Thoracic aorta (tissue), 2 donors: ENCODE results near the gene UBE2H. TPM values are rescaled to one million over a fixed set of nuclear protein-coding genes. Genes with fewer than 3 reads are reported as not detected.

Experiments
- ATAC-seq: fragments of 150-250 bp; one replicate; pipeline ENCODE4 v1.8.0; 2017; ENCODE audit warnings: low read depth; ENCODE audit not compliant: insufficient number of reproducible peaks, low FRiP score
- DNase-seq: peaks from one replicate; pipeline ENCODE4 v3.0.0-alpha.2; 2020; ENCODE audit warnings: low spot score
- H3K27ac ChIP-seq, 2 donors: fragments of 200-600 bp; sonication (generic); 1 replicate in 1 of 2; 2 replicates in 1 of 2; pipeline ENCODE4 v1.5.1; 2016; ENCODE audit warnings: mild to moderate bottlenecking in 2 of 2, moderate library complexity in 2 of 2
- H3K27me3 ChIP-seq: fragments of 200-600 bp; sonication (generic); replicated peaks from 2 replicates; pipeline ENCODE4 v1.6.0; 2016; ENCODE audit warnings: mild to moderate bottlenecking; ENCODE audit not compliant: insufficient read depth
- H3K36me3 ChIP-seq: fragments of 200-600 bp; sonication (generic); one replicate; pipeline ENCODE4 v1.5.1; 2016
- H3K4me1 ChIP-seq, 2 donors: fragments of 200-600 bp; sonication (generic); 1 replicate in 1 of 2; 2 replicates in 1 of 2; pipeline versions ENCODE4 v1.5.1 to v1.6.0; 2016; ENCODE audit warnings: low read depth in 2 of 2, mild to moderate bottlenecking in 1 of 2; ENCODE audit not compliant: control insufficient read depth in 1 of 2
- H3K4me3 ChIP-seq: fragments of 200-600 bp; sonication (generic); 2 replicates; pipeline ENCODE4 v1.5.1; 2016; ENCODE audit warnings: mild to moderate bottlenecking
- H3K9me3 ChIP-seq: fragments of 200-600 bp; sonication (generic); 2 replicates; pipeline ENCODE4 v1.5.1; 2016
- CTCF ChIP-seq: fragments of 200-600 bp; sonication (generic); IDR thresholded peaks from one replicate; pipeline ENCODE4 v1.5.1; 2019; ENCODE audit warnings: antibody characterized with exemption
- total RNA-seq, 2 donors: library from RNA; depleted of rRNA; stranded (reverse); fragments of >200 nt; gene quantifications; one replicate each; pipeline versions ENCODE4 v1.1.0 to v1.2.3, GENCODE V29; 2016

Gene UBE2H
- total RNA-seq, 2 donors from 2014 or later = 136 to 158 TPM

DNA sequence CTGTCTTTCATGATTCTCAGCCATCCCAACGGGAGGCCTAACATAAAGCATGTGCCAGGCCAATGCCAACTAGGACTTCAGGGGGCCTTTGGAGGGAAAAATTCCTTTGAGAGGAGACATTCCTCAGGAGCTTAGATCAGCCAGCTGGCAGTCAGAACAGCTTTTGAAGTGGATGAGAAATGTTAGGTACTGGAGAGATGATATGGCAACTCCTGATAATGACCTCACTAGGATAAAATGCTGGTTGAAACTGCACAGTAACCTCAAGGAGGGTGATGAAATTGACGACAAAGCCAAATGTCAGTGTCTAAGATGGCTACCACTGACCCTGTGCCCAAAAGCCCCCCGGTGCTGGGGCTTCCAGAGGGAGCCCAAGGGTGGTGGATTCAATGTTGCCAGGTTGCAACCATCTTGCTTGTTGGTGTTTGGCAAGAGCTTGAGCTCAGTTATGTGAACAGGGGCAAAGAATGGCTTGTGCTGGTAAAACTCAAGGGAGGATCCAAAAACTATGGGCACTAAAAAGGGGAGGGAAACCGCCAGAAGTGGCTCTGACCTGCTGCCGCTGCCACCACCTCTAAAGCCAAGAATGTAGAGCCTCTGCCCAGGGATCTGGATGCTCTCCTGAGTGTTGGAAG lies 121.2 kb downstream of the UBE2H start:
- peak overlapping the region; percentile 81 to 87 for H3K27ac ChIP-seq
- TF ChIP-seq CTCF = no peak

DNA sequence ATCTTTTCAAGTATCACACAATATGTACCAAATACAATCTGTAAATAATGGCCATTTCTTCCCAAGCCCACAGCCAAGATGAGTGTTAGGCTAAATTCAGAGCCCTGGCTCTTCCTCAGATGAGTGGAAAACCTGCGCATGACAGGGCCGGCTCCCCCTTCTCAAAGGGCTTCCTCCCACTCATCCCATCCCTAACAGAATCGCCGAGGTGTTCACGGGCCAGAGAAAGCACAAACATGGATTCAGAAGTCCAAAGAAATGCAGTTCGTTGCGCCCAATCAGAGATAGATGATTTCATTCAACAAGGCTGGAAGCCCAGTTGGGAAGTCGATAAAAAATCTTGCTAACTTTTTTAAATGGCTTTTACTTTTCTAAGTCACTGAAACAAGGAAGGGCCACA lies 121.8 kb downstream of the UBE2H start:
- Histone ChIP-seq H3K9me3 (no peaks in the 10 kb centered on the region), H3K36me3 (peaks cover 4% of the 10 kb centered on the region), H3K4me1 (peaks cover 19 to 70% of the 10 kb centered on the region in 2 donors), H3K4me3 (no peak overlapping the region), H3K27ac (peak overlapping the region; percentile 81 to 87), H3K27me3 (no peaks in the 10 kb centered on the region)
- TF ChIP-seq CTCF = no peak
- no peak for ATAC-seq
- DNase-seq = no peak

More for the DNA sequence above, 121.2 kb downstream of the UBE2H start:
- H3K27me3 ChIP-seq = no peaks in the 10 kb centered on the region
- ATAC-seq (peak; percentile 77), DNase-seq (no peak)
- H3K4me1 ChIP-seq = peaks cover 19 to 65% of the 10 kb centered on the region in 2 donors
- no peak overlapping the region for H3K4me3 ChIP-seq
- no peaks in the 10 kb centered on the region for H3K9me3 ChIP-seq
- peaks cover 9% of the 10 kb centered on the region for H3K36me3 ChIP-seq

GRCh38 chr7:129829737-129830631 lies 122.8 kb downstream of the UBE2H start:
- Histone ChIP-seq H3K27ac (peak overlapping the region; percentile 81 to 87), H3K4me1 (peaks cover 19 to 63% of the 10 kb centered on the region in 2 donors), H3K4me3 (peak overlapping the region; percentile 59), H3K27me3 (no peaks in the 10 kb centered on the region), H3K9me3 (no peaks in the 10 kb centered on the region), H3K36me3 (peaks cover 4% of the 10 kb centered on the region)
- peak; percentile 73 for TF ChIP-seq CTCF
- ATAC-seq = no peak
- no peak for DNase-seq

DNA sequence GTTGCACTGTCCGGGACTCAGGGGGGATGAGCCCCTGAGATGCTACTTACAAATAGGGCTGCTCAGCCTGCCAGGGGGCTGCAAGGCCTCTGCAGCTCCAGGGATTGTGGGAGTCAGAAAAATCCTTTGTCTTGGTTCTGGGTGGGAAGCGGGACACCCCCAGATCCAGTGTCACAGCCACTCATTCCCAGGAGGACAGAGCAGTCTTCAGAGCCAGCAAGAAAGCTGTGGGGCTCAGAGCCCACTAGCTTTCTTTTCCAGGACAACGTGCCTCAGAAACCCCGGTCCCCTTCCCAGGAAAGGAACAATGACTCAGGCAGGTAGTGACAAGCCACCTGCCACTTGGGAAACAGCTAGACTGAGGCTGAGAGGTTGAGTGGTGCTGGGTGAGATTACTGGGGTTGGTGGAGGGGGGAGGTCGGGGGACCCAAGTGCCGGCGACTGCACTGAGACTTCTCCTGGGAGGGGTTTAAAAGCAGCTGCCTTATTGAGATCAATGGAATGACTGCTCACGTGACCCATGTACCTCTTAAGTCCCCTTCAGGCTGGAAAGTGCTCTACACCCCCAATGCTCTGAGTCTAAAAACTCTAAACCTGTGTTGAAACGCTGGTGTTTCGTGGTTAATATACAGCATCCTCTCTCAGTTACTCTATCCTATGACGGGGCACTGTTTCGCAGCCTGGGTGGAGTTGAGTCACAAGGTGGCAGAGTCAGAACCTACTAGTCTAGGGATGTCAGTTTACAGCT lies 123.6 kb downstream of the UBE2H start:
- no peak for TF ChIP-seq CTCF
- DNase-seq = no peak
- Histone ChIP-seq H3K36me3 (peaks cover 1% of the 10 kb centered on the region), H3K9me3 (no peaks in the 10 kb centered on the region), H3K27me3 (no peaks in the 10 kb centered on the region), H3K4me1 (peaks cover 19 to 66% of the 10 kb centered on the region in 2 donors), H3K27ac (peak overlapping the region; percentile 81 to 87), H3K4me3 (no peak overlapping the region)
- no peak for ATAC-seq
